ENCODE measurements around the gene TSPO. TPM values are rescaled to one million over a fixed set of nuclear protein-coding genes. Genes with fewer than 3 reads are reported as not detected.
A peak's percentile ranks its signal among the peaks of the same experiment; 100 is the strongest.

The TSPO gene
- total and polyA plus RNA-seq, 8 donors, result 24.2 to 79.6 (median 42.5) TPM

DNA sequence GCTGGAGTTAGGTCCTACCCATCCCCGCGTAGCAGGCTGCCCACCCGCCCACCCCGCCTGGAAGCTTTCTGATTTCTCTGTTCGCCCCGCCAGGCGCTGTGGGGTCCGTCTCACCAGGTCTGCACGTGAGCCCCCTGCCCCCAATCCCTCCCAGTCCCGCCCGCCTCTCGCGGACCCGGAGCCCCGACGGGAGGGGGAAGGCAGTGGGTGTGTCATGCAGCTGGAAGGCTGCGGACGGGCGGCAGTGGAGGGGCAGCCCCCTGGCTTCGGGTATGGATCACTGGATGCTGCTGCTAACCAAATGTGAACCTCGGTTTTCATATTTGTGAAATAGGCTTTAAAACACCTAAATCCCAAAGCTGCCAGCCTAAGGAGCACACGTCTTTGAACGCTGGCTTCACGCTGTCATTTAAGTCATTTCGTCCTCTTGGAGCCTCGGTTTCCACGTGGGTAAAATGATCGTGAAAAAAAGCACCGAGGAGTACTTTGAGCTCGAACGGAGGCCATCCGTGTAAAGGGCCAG, 41.4 kb upstream of the TSPO start:
- DNase-seq (peak in 1 of 6 donors; percentile 73), FAIRE-seq (no peak), ATAC-seq (no peak)
- no peaks in the 10 kb centered on the region for H3K9me3 ChIP-seq
- H3K27ac ChIP-seq, result no peak overlapping the region
- peaks cover 3 to 14% (median 4%) of the 10 kb centered on the region in 3 donors for H3K4me1 ChIP-seq
- peak overlapping the region; percentile 33 to 94 (median 68) for H3K4me3 ChIP-seq
- WGBS, 2 donors, result 24 to 25% methylated on average over 32 of the region's 32 CpGs
- no peaks in the 10 kb centered on the region for H3K27me3 ChIP-seq
- TF ChIP-seq, protein P1, sequence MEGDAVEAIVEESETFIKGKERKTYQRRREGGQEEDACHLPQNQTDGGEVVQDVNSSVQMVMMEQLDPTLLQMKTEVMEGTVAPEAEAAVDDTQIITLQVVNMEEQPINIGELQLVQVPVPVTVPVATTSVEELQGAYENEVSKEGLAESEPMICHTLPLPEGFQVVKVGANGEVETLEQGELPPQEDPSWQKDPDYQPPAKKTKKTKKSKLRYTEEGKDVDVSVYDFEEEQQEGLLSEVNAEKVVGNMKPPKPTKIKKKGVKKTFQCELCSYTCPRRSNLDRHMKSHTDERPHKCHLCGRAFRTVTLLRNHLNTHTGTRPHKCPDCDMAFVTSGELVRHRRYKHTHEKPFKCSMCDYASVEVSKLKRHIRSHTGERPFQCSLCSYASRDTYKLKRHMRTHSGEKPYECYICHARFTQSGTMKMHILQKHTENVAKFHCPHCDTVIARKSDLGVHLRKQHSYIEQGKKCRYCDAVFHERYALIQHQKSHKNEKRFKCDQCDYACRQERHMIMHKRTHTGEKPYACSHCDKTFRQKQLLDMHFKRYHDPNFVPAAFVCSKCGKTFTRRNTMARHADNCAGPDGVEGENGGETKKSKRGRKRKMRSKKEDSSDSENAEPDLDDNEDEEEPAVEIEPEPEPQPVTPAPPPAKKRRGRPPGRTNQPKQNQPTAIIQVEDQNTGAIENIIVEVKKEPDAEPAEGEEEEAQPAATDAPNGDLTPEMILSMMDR (IDR thresholded peaks at IDR 0.05), result no peak
- no peaks in the 10 kb centered on the region for H3K36me3 ChIP-seq
- intact Hi-C loops (cut with DNase I), result no loop called here

DNA sequence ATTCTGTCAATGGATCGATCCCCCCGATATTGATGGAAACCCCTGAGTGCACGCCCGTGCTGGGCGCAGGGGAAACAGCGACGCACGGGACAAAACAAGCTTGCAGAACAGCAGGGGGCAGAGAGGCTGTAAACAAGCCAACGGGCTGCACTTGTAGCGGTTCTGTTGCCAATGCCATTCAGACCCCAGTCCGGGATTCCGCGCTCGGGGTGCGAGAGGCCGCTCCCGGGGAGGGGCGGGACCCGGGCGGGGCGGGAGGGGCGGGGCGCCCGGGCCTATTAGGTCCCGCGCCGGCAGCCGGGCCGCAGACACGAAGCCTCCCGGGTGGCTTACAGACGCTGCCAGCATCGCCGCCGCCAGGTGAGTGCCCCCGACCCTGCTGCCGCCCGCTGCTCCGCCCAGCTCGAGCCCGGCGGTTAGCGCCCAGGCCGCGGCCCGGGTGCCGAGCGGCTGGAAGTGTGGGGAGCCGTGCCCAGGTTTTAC, 40.9 kb upstream of the TSPO start, which contains the start of gene BIK:
Gene BIK, plus strand, starts transcription at position 307 of the 483 bp plus-strand sequence. CDS start 13,273 bp downstream, outside the sequence.
- FAIRE-seq (no peak), ATAC-seq (peak; percentile 51 to 67 (median 60)), DNase-seq (peak; percentile 44 to 79 (median 67))
- H3K4me3 ChIP-seq, result peak within 1 kb of the TSS; percentile 33 to 94 (median 68)
- no peaks in the 10 kb centered on the region for H3K9me3 ChIP-seq
- 0% methylated on average over 35 to 49 of the region's 49 CpGs for WGBS, 2 donors
- no peaks in the 10 kb centered on the region for H3K27me3 ChIP-seq
- peaks cover 3 to 19% (median 4%) of the 10 kb centered on the region in 3 donors for H3K4me1 ChIP-seq
- peak within 1 kb of the TSS in 1 of 4 donors; percentile 3 for H3K27ac ChIP-seq
- TF ChIP-seq, protein P1 (IDR thresholded peaks at IDR 0.05), result no peak
- H3K36me3 ChIP-seq, result no peaks in the 10 kb centered on the region
- intact Hi-C loops (cut with DNase I), result no loop called here

DNA sequence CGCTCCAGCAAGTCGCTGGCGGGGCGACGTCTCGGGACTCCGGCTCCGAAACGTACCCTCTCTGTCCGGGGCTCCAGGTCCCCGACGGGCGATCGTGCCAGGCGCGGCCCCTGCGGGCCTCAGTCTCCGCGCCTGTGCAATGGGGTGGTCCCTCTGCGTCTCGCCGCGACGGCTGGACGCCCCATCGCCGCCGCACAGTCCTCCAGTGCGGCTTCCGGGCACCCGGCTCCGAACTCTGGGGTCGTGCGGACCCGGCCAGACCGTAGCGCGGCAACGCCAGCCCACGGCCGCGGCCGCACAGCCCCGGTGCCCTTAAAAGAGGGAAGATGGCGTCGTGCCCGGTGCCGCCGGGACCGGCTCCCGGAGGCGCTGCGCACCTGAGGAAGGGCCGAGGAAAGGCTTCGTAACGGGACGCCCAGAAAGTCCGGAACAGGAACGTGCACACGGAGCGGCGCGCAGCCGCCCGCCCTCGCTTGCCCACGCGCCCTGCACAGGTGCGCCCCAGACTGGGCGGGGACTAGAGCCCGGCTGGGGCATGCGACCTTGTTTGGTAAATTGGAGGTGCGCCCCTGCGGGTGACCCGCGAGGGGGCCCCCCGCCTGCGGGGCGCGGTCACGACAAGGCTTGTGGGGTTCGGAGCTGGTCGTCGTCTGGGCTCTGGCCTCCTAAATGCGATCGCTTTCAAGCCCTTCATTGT, 40.3 kb upstream of the TSPO start:
- no peak for FAIRE-seq
- no peaks in the 10 kb centered on the region for H3K9me3 ChIP-seq
- intact Hi-C loops (cut with DNase I), result no loop called here
- H3K27ac ChIP-seq, result peak overlapping the region in 1 of 4 donors; percentile 3
- H3K4me3 ChIP-seq, result peak overlapping the region; percentile 33 to 94 (median 68)
- H3K36me3 ChIP-seq, result no peaks in the 10 kb centered on the region
- H3K27me3 ChIP-seq, result no peaks in the 10 kb centered on the region
- DNase-seq, result peak; percentile 59 to 90 (median 71)
- TF ChIP-seq, protein P1 (IDR thresholded peaks at IDR 0.05), result no peak
- peak; percentile 61 to 81 (median 74) for ATAC-seq
- peaks cover 3 to 19% (median 4%) of the 10 kb centered on the region in 3 donors for H3K4me1 ChIP-seq
- WGBS, 2 donors, result 2 to 3% methylated on average over 71 to 86 of the region's 86 CpGs

DNA sequence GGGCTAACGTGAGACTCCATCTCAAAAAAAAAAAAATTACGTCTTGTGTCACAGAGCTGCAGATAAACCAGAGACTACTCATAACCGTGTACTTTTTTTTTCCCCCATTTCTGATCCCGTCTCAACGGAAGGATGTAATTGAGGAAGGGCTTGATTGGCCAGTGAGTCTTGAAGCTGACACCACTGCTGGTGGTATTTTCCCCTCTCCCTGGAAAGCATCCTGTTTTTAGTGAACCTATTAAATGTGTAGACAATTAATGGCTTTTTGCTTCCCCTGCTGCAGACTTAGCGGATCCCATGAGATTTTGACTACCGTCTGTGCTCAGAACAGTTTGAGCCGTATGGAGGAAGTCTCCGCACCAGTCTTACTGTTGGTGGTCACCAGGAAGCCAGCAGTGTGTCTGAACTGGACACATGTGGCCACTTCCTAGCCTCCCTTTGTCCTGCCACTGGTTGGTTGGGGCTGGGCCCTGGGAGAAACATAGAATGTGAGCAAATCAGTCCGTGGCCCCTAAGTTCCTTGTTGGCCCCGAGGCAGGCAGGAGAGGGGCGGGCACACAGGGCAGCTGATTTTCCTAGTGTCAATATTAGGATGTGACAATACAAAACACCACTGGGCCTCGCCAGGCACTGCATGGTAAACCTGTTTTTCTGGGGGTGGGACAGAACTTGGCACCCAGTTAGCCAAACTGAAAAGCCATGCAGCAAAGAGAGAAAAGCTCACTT, 37.7 kb upstream of the TSPO start:
- H3K4me3 ChIP-seq, result no peak overlapping the region
- WGBS, 2 donors, result 56% methylated on average over 13 of the region's 13 CpGs

More for the DNA sequence above, 37.7 kb upstream of the TSPO start:
- Histone ChIP-seq H3K4me1 (peaks cover 3 to 19% (median 4%) of the 10 kb centered on the region in 3 donors), H3K36me3 (no peaks in the 10 kb centered on the region), H3K27ac (peak overlapping the region in 2 of 4 donors; percentile 41 to 66), H3K9me3 (no peaks in the 10 kb centered on the region), H3K27me3 (no peaks in the 10 kb centered on the region)
- DNase-seq, result peak in 5 of 6 donors; percentile 34 to 76 (median 51)
- peak; percentile 19 to 67 (median 56) for ATAC-seq
- no peak for FAIRE-seq
- TF ChIP-seq, protein P1 (IDR thresholded peaks at IDR 0.05), result no peak
- intact Hi-C loops (cut with DNase I), result no loop called here

Measured in pancreas (tissue), 10 donors.